ENCODE data around the gene CXCL16. TPM values are rescaled to one million over a fixed set of nuclear protein-coding genes. Genes with fewer than 3 reads are reported as not detected.

Gene CXCL16
- total RNA-seq, 4 donors from 2014 or later = 15.2 to 28.2 (median 19.5) TPM

- no peaks in the 10 kb centered on the region for H3K36me3 ChIP-seq
- 88 to 97% methylated on average over 7 of the region's 9 CpGs for WGBS, 2 donors
Measured at GRCh38 chr17:4743898-4744297, 4.2 kb upstream of the CXCL16 start.

GRCh38 chr17:4743216-4743615 is 3.5 kb upstream of the CXCL16 start:
- H3K27ac ChIP-seq = no peak overlapping the region
- WGBS, 2 donors = 96% methylated on average over 3 to 5 of the region's 8 CpGs
- peaks cover 0 to 30% (median 0%) of the 10 kb centered on the region in 4 donors for H3K27me3 ChIP-seq
- no peaks in the 10 kb centered on the region for H3K9me3 ChIP-seq
- TF ChIP-seq CTCF (IDR thresholded peaks at IDR 0.05) (no peak), POLR2A (IDR thresholded peaks at IDR 0.05) (no peak)
- no peak for DNase-seq
- H3K4me1 ChIP-seq = peaks cover 5 to 35% (median 8%) of the 10 kb centered on the region in 3 donors
- H3K36me3 ChIP-seq = no peaks in the 10 kb centered on the region
- intact Hi-C loops (cut with DNase I) = no loop called here
- no peak overlapping the region for H3K4me3 ChIP-seq

More at GRCh38 chr17:4743898-4744297, 4.2 kb upstream of the CXCL16 start:
- Histone ChIP-seq H3K27ac (no peak overlapping the region), H3K9me3 (no peaks in the 10 kb centered on the region), H3K4me1 (peaks cover 0 to 33% (median 1%) of the 10 kb centered on the region in 3 donors), H3K27me3 (peaks cover 0 to 36% (median 0%) of the 10 kb centered on the region in 4 donors), H3K4me3 (no peak overlapping the region)
- intact Hi-C loops (cut with DNase I) = no loop called here
- no peak for DNase-seq
- TF ChIP-seq POLR2A (IDR thresholded peaks at IDR 0.05) (no peak), CTCF (IDR thresholded peaks at IDR 0.05) (no peak)

GRCh38 chr17:4742629-4743028 is 2.9 kb upstream of the CXCL16 start:
- no peak for DNase-seq
- H3K27me3 ChIP-seq = peaks cover 0 to 27% (median 0%) of the 10 kb centered on the region in 4 donors
- TF ChIP-seq POLR2A (IDR thresholded peaks at IDR 0.05) (no peak), CTCF (IDR thresholded peaks at IDR 0.05) (no peak)
- no peak overlapping the region for H3K27ac ChIP-seq
- no peak overlapping the region for H3K4me3 ChIP-seq
- H3K36me3 ChIP-seq = no peaks in the 10 kb centered on the region
- H3K4me1 ChIP-seq = peaks cover 6 to 36% (median 9%) of the 10 kb centered on the region in 3 donors
- WGBS, 2 donors = 71 to 80% methylated on average over 6 to 10 of the region's 10 CpGs
- intact Hi-C loops (cut with DNase I) = no loop called here
- no peaks in the 10 kb centered on the region for H3K9me3 ChIP-seq

- TF ChIP-seq CTCF (IDR thresholded peaks at IDR 0.05) = no peak
- TF ChIP-seq POLR2A (IDR thresholded peaks at IDR 0.05) = no peak
- Histone ChIP-seq H3K4me3 (no peak overlapping the region), H3K9me3 (no peaks in the 10 kb centered on the region), H3K36me3 (no peaks in the 10 kb centered on the region), H3K27ac (no peak overlapping the region), H3K4me1 (peaks cover 6 to 36% (median 9%) of the 10 kb centered on the region in 3 donors), H3K27me3 (peaks cover 0 to 27% (median 0%) of the 10 kb centered on the region in 4 donors)
- no peak for DNase-seq
- intact Hi-C loops (cut with DNase I) = no loop called here
- WGBS, 2 donors = 57 to 78% methylated on average over 3 to 7 of the region's 9 CpGs
Measured at GRCh38 chr17:4742133-4742532, 2.4 kb upstream of the CXCL16 start.

GRCh38 chr17:4741544-4741943 is 1.8 kb upstream of the CXCL16 start:
- WGBS, 2 donors = 90 to 94% methylated on average over 4 to 8 of the region's 8 CpGs
- no peak overlapping the region for H3K27ac ChIP-seq
- H3K27me3 ChIP-seq = peaks cover 0 to 27% (median 0%) of the 10 kb centered on the region in 4 donors
- no peaks in the 10 kb centered on the region for H3K36me3 ChIP-seq
- peaks cover 6 to 36% (median 9%) of the 10 kb centered on the region in 3 donors for H3K4me1 ChIP-seq
- no peaks in the 10 kb centered on the region for H3K9me3 ChIP-seq
- no peak overlapping the region for H3K4me3 ChIP-seq
- intact Hi-C loops (cut with DNase I) = no loop called here
- no peak for DNase-seq
- TF ChIP-seq CTCF (IDR thresholded peaks at IDR 0.05) (no peak), POLR2A (IDR thresholded peaks at IDR 0.05) (no peak)
